ENCODE data around the gene ACCSL.

The ACCSL gene

DNA sequence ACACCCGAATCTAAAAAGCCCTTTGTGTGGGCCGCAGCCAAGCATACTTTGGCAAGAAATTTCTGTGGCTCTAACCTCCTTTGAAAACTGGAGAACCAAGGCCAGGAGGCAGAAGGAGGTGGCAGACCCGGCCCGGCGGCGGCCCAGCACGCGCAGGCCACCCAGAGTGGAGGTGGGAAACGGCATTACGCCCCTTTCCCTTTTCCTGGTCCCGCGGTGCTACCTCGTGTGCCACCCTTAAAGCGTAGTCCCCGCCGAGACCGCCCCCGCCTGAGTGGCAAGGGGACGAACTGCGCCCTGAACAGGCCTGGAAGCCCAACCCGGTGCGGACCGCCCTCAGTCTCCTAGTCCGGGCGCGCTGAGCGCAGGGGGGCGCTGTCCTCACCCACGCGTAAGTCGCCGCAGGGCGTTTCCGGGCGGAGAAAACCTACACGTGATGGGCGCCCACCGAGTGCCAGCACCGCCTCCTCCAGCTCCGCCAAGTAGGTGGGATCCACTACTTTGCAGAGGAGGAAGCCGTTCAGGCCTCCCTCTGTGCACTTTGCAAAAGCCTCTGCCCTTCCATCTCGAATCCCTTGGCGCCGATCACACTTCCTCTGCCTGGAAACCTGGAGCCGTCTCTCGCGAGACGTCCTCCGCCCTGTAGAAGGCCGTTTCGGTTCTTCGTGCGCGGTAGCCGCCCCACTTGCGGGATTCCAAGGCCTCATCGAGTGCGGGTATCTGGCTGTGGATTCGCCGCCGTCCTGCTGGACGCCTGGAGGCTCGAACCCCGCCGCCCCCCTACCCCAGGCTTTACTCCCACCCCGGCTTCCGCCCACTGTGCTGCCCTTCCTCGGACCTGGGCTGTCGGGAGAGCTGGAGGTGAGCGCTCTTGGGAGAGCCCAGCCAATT, 18.3 kb downstream of the ACCSL start, which contains the start of gene ACCS:
ACCS (plus strand) TSS at position 430 of the 891 bp plus-strand sequence. CDS start 1,358 bp downstream, outside the sequence.
- peak; percentile 75 to 94 for DNase-seq

DNA sequence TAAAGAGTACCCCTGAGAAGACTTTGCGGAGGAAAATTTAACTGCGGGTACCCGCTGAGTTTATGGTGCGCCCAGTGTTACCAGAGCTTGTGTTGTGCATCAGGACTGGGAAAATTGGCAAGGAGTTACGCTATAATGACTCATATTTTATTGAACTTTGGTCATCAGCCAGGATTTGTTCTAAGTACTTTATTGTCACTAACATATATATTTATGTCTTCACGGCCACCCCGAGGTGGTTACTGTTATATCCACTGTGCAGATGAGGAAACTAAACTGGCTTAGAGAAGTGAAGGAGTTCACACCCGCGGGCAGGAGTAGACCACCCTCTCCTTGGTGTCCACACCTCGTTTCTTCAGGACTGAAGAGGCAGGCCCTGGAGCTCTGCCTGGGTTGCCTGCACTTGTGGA, 19.0 kb downstream of the ACCSL start:
- peak in 1 of 2 donors; percentile 3 for DNase-seq

DNA sequence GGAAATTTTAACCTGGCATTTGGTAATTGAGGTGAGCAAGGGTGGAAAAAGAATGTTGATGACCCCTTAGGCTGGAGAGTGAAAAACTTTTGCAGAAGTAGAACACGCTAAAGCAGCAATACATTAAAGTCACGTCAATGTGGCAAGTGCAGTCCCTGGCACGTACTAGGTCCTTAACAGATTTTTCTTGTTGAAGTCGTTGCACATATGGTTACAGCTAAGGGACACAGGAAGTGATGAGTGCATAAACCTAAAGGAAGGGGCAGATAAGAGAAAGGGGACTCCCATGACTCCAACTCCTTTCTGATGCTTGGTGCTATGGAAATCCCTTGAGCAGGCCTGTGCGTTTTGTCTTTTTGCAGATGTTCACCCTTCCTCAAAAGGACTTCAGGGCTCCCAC, 19.5 kb downstream of the ACCSL start:
- DNase-seq, result peak in 1 of 2 donors; percentile 14

DNA sequence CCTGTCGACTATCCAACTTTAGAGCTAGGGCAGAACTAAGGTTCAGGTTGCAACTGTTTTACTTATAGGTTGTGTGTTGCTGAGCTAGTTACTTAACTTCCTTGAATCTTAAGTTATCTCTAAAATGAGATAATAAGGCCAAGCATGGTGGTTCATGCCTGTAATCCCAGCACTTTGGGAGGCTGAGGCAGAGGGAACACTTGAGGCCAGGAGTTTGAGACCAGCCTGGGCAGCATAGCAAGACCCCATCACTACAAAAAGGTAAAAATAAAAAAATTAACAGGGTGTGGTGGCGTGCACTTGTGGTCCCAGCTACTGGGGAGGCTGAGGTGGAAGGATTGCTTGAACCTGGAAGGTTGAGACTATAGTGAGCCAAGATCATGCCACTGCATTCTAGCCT, 20.4 kb downstream of the ACCSL start:
- no peak for DNase-seq

DNA sequence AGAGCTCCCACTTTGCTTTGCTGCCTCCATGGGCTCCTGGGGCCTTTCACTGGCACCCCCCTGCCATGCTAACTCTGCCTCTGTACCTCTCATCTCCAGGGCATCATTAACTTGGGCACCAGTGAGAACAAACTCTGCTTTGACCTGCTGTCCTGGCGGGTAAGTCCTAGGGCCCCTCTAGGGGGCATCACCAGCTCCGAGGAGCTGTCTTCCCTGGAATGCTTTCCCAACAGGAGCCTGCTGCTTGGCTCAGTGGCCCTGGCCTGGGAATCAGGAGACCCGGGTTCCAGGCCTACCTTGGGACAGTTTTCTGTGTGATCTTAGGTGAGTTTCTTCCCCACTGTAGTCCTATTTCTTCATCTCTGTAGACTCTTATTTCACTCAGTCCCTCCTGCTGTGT, 23.4 kb downstream of the ACCSL start:
- DNase-seq, result no peak

DNA sequence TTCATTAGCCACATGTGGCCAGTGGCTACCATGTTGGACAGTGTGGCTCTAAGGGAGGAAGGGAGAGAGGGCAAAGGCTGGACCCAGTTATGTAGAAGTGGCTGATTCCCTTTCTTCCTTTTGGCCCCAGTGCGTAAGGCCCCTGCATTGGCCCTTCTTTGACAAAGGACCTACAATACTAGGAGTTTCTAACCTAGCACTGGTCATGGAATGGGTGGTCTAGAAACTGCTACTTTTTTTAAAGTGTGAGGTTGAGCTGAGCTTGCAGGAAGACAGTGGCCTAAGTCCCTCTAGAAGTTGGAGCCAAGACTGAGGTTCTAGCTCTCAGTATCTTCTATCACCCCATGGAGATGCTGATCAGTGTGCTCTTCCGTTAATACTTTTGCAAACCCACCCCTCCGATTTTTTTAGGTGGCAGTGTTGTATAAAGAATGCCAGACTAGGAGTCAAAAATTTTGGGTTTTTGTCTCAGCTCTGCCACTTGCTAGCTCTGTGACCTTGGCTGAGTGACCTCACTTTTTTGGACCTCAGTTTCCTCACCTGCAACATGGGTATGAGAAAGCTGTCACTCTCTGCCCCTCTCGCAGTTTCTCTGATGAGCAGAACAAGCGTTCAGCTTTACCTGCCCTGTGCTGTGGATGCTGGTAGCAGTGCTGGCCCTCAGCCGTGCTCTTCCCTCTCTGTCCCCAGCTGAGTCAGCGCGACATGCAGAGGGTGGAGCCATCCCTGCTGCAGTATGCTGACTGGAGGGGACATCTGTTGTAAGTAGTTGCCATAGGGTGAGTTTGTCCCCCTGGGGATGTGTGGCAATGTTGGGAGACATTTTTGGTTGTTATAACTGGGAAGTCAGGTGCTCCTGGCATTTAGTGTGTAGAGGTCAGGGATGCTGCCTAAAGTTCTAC, 25.2 kb downstream of the ACCSL start:
- no peak for DNase-seq

DNA sequence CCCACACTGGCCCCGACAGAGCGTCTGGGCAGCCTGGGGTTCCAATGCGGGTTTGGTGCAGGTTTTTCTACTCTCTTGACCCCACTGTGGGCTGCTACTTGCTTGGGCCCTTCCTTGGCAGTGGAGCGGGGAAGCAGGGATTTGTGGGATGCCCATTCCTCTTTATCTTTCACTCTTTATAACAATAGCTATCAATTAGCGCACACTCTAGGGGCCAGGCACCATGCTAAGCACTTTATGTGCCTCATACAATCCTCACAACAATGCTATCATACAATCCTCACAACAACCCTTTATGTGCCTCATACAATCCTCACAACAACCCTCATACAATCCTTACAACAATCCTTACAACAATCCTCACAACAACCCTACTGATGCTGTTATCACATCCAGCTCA, 31.0 kb downstream of the ACCSL start:
- no peak for DNase-seq

DNA sequence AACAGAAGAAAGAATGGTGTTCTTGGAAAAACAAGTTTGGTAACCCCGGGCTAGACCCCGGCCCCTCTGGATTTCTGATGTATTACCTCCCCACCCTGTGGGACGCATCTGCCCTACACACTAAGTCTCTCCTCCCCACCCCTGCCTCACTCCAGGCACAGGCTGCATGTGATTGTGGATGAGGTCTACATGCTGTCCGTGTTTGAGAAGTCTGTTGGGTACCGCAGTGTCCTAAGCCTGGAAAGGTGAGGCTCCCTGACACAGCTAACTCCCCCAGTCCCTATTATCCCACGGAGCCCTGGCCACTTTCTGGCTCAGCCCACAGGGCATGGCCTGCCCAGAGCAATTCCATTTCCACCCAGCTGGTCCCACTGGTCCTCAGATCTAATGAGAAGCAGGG, 31.6 kb downstream of the ACCSL start:
- DNase-seq, result no peak

DNA sequence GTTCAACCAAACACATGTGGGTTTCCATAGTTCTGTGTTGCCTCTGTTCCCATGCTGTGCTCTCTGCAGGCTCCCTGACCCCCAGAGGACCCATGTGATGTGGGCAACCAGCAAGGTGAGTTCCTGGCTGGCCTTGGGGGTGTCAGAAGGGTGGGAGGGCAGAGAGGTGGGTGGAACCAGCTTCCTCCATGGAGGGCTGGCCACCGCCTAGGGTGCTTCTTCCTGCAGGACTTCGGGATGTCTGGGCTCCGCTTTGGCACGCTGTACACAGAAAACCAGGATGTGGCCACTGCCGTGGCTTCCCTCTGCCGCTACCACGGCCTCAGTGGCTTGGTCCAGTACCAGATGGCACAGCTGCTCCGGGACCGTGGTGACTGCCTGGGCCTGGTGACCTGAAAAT, 33.2 kb downstream of the ACCSL start:
- no peak for DNase-seq

DNA sequence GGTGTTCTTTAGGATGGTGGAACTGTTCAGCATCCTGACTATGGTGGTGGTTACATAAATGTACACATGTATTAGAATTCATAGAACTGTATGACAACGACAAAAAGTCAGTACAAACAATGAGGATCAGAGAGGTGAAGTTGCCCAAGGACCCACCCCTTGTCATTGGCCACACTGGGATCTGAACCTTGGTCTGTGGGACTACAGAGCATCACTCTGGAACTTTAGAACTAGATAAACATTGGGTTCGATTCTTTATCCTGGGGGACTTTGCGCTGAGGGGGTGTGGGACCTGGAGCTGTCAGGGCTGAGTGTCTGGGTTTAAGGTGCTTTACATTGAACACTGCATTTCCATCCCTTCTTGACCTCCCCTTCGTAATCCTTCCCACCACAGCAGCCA, 34.9 kb downstream of the ACCSL start:
- no peak for DNase-seq

DNA sequence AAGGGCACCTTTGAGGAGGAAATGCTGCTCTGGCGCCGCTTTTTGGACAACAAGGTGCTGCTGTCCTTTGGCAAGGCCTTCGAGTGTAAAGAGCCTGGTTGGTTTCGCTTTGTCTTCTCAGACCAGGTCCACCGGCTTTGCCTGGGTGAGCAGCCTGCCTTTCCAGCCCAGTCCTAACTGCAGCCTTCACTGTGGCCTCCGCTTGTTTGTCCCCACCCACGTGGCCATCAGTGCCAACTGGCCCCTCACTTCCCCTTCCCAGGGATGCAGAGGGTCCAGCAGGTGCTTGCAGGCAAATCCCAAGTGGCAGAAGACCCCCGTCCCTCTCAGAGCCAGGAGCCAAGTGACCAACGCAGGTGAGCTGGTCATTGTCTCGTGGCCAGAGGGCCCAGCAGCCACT, 35.7 kb downstream of the ACCSL start:
- DNase-seq, result no peak

DNA sequence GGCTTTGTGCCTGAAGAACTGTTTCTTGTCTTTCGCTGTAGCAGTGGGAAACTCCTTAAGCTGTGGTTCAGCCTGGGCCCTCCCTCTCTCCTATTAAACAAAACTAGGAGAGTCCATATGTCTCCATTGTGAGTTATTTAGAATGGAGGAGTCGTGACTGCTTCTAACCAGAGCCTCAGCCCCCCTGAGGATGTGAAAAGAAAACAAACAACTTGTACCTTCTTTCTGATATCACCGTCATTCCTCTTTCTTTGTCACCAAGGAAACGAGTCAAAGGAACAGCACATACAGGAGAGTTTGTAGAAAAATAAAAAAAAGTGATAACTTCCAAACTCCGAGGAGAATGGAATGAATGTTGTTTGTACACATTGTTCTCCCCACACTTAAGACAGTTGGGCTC, 36.1 kb downstream of the ACCSL start:
- no peak for DNase-seq

DNA sequence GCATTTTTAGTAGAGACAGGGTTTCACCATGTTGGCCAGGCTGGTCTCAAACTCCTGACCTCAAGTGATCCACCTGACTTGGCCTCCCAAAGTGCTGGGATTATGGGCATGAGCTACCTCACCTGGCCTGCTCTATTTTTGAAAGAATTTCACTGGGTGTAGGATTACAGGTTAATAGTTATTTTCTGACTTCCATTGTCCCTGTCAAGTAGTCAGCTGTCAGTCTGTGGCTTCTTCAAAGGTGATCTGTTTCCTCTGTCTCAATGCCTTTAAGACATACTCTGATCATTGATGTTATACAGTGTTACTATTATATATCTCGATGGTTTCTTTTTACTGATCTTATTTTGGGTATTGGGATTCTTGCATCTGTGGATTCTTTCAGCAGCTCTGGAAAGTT, 37.5 kb downstream of the ACCSL start:
- DNase-seq, result no peak

DNA sequence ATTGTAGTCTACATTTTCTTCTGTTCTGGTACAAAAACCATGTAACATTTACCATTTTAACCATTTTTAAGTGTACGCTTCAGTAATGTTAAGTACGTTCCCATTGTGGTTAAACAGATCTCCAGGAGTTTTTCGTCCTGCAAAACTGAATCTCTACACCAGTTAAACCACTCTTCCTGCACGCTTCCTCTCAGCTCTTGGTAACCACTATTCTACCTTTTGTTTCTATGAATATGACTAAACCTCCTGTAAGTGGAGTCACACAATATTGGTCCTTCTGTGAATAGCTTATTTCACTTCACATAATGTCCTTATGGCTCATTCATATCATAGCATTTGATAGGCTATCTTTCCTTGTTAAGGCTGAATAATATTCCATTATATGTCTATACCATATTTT, 40.6 kb downstream of the ACCSL start:
- no peak for DNase-seq

DNA sequence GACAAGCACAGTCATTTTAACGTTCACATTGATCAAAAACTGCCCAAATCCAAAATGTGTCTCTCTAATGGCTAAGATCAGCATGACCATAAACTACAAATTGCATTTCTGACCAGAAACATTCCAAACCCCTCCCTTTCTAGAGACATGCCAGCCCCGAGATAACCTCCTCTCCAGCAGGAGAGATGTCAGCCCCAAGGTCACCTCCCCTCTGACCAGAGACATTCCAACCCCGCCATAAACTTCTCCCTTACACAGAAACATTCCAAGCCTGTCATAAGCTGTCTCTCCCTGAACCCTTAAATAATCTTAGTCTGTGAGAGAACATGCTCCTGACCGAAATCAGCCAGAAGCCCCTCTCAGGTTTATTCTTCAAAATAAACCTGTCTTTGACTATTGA, 41.1 kb downstream of the ACCSL start:
- DNase-seq, result no peak

DNA sequence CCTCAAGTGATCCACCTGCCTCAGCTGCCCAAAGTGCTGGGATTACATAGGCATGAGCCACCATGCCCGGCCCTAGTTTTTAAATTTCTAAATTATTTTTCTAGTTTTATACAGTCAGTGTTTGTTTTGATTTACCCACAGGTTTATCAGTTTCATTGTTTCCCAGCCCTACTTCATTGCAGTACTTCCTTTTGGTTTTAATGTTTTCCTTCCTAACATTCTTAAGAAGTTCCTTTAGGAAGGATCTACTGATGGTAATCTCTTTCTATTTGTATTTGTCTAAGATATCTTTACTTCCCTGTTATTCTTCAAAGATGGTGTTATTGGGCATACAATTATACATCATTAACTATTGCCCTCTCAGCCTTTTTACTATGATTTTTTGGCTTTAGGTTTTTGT, 42.8 kb downstream of the ACCSL start:
- no peak for DNase-seq

DNA sequence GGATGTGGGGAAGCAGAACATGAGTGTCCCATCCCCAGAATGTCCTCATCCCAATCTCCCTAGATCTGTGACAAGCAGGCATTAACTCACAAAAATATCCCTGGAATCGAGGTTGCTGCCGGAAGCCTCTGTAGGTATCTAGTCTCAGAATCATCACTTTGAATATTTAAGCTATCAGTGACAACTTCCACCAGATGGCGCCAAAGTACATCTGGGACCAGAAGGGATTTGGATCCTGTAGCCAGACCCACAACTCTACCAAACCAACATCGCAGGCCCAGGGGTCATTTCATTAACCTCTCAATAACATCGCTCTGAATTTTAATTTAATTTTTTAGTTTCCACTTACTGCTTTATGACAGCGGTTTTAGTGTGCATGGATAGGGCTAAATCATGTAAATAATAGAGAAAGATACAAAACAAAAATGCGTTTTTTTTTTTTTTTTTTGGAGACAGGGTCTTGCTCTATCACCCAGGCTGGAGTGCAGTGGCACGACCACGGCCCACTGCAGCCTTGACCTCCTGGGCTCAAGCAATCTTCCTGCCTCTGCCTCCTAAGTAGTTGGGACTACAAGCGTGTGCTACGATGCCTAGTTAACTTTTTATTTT, 46.6 kb downstream of the ACCSL start:
- peak; percentile 4 to 44 for DNase-seq

DNA sequence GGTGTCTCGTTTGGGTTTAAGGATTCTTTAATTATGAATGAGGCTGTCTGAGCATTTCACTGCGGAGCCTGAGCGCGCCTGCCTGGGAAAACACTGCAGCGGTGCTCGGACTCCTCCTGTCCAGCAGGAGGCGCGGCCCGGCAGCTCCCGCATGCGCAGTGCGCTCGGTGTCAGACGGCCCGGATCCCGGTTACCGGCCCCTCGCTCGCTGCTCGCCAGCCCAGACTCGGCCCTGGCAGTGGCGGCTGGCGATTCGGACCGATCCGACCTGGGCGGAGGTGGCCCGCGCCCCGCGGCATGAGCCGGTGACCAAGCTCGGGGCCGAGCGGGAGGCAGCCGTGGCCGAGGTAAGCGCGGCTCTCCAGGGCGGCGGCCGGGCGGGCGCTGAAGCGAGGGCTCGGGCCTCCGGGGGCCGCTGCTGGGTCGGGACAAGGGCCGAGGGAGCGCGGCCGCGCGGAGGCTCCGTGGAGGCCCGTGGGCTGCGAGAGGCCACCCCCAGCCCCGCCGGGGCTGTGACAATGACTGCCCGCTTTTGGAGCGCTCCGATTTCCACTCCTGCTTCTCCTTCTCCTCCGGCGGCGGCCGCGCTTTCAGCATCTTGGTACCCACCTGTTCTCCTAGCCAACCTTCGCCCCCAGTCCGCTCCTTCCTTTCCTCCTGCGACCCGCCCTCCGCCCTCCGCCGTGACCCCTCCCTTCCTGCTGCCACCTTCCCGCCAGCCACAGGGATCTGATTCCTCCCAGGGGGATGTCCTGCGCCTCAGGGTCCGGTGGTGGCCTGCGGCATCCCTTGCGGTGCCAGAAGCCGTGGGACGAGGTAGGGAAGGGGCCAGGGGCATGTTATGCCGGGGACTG, 48.0 kb downstream of the ACCSL start, which contains the start of gene EXT2:
EXT2 (plus strand) TSS at position 173 of the 854 bp plus-strand sequence. CDS start 12,035 bp downstream, outside the sequence.
- DNase-seq, result peak; percentile 44 to 81

DNA sequence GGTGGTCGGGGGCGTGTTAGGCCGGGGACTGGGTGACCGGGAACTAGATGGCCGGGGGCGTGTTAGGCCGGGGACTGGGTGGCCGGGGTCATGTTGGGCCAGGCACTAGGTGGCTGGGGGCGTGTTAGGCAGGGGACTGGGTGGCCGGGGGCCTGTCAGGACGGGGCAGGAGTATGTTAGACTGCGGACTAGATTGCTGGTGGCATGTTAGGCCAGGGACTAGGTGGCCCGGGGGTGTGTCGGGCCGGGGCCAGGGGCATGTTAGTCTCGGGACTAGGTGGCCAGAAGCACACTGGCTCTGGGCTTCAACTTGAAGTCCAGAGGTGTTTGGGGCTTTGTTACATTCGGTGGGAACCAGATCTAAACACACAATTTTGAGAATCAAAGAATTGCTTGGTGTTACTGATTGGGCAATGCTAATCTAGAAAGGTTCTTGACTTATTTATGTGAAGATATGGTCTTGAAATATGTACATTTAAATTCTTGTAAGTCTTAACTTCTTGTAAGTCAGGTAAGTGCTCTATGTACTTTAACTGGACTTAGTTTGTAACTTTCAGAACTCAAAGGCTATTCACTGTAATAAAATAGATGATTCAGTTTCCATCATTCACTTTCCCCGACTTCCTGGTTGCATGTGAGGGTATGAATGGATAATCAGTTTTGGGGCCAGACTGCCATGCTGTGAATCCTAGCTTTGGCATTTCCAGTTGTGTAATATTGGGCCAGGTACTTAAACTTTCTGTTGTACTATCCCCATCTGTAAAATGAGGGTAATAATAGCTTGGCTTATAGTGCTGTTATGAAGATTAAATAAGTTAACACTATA, 48.8 kb downstream of the ACCSL start:
- no peak for DNase-seq

DNA sequence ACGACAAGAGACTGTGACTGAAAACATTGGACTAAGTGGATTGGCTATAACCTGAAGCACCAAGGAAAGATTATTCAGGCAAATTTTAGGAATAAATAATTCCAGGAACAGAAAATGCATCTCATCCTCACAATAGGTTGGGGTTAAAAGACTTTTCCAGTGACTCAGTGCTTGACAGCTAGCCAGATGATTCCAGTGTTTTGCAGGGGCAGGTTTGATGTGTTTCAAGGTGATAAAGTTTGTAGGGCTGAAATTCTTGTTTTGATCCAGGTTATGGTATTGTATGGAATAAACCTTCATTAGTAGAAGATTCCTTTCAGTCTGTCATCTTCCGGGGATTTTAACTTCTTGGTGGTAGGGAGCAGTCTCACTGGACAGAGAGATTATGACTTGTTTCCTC, 50.0 kb downstream of the ACCSL start:
- DNase-seq, result no peak

DNA sequence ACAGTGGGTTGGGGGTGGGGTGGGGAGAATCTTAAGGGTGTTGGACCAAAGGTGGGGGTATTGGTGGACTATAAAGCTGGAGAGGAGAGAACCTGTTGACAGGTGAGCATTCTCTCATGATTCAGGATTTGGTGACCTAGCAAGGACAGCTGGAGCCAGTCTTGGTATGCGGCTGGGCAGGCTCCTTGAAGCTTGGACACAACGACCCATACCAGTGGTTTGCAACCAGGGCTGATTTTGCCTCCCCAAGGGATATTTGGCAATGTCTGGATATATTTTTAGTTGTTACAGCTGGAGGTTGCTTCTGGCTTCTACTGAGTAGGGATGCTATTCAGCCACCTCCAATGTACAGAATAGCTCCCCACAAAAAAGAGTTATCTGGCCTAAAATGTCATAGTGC, 53.3 kb downstream of the ACCSL start:
- DNase-seq, result no peak

Measured in bone marrow (tissue), 2 donors.